HepG2 (cell line): ENCODE results near the gene PNKD. TPM values are rescaled to one million over a fixed set of nuclear protein-coding genes. Genes with fewer than 3 reads are reported as not detected.

Source experiments
- ATAC-seq: fragments of 200-7000 bp; cut with Tn5 transposase; 3 replicates; pipeline ENCODE4 v1.9.1; 2020; ENCODE audit warnings: mild to moderate bottlenecking, moderate library complexity
- BruUV-seq: library from RNA; stranded (reverse); fragments of 400-500 nt; replicated peaks from 2 replicates; lab custom pipeline; 2021; lab: Mats Ljungman, UMichigan
- CTCF ChIA-PET: fragments of 300-600 bp; formaldehyde crosslinking; extraction: SDS; loops from one replicate; lab custom pipeline; 2021; ENCODE audit warnings: low total read pairs, inconsistent platforms, low intra/inter-chr PET ratio; lab: Yijun Ruan, JAX
- POLR2A ChIA-PET: fragments of 350-600 bp; sonication (Branson Sonifier 250); formaldehyde crosslinking; loops from one replicate; lab custom pipeline; 2020; ENCODE audit warnings: antibody characterized with exemption, inconsistent platforms; lab: Yijun Ruan, JAX
- DNase-seq: peaks from one replicate; pipeline ENCODE4 v3.0.0-alpha.2; 2015; ENCODE audit warnings: low spot score
- FAIRE-seq: peaks from 3 replicates; lab custom pipeline; 2011; peaks lifted over from hg19 to GRCh38; lab: Jason Lieb, UNC
- H2AFZ ChIP-seq: one replicate; pipeline ENCODE4 v1.6.1; 2011; ENCODE audit warnings: low read length, inconsistent platforms
- H3K27ac ChIP-seq: fragments of 300-600 bp; 3 replicates; pipeline ENCODE4 v1.8.0; 2011; ENCODE audit warnings: mixed run types, mild to moderate bottlenecking, mixed read lengths, low read length, inconsistent platforms; ENCODE audit not compliant: insufficient read depth; ENCODE audit errors: extremely low read length
- H3K27me3 ChIP-seq, 2 experiments: fragments of 200-600 bp in 1 of 2; 2 replicates in 1 of 2; 3 replicates in 1 of 2; pipeline versions ENCODE4 v1.6.0 to v1.8.0; 2011; ENCODE audit warnings: low read length in 2 of 2, mild to moderate bottlenecking in 2 of 2, moderate library complexity in 2 of 2, inconsistent platforms in 1 of 2; ENCODE audit not compliant: insufficient read depth in 2 of 2, control insufficient read depth in 1 of 2
- H3K36me3 ChIP-seq, 2 experiments: fragments of 200-600 bp in 1 of 2; replicated peaks in 1 of 2; 2 replicates in 1 of 2; 3 replicates in 1 of 2; pipeline versions ENCODE4 v1.5.1 to v1.8.0; 2011; ENCODE audit warnings: low read length in 2 of 2, inconsistent platforms in 1 of 2; ENCODE audit not compliant: insufficient read depth in 2 of 2, control insufficient read depth in 1 of 2
- H3K4me1 ChIP-seq: 2 replicates; pipeline ENCODE4 v1.5.1; 2012; ENCODE audit warnings: low read length, inconsistent platforms; ENCODE audit not compliant: insufficient read depth
- H3K4me2 ChIP-seq: 2 replicates; pipeline ENCODE4 v1.6.0; 2011; ENCODE audit warnings: low read depth, low read length, inconsistent platforms
- H3K4me3 ChIP-seq, 3 experiments: fragments of 200-600 bp in 1 of 3; sonication (generic), shearing (Covaris generic) in 1 of 3; replicated peaks in 1 of 3; 2 replicates each; pipeline ENCODE4 v1.5.1; 2011 to 2016; ENCODE audit warnings: low read length in 3 of 3, inconsistent platforms in 2 of 3, low read depth in 2 of 3, mild to moderate bottlenecking in 2 of 3, control low read depth in 1 of 3, mixed read lengths in 1 of 3; ENCODE audit not compliant: insufficient read depth in 1 of 3
- H3K79me2 ChIP-seq: one replicate; pipeline ENCODE4 v1.6.1; 2011; ENCODE audit warnings: low read length, inconsistent platforms; ENCODE audit not compliant: insufficient read depth
- H3K9ac ChIP-seq: 2 replicates; pipeline ENCODE4 v1.6.0; 2011; ENCODE audit warnings: mild to moderate bottlenecking, low read depth, low read length, inconsistent platforms; ENCODE audit not compliant: insufficient read depth
- H3K9me3 ChIP-seq: 2 replicates; pipeline ENCODE4 v1.5.1; 2012; ENCODE audit warnings: mild to moderate bottlenecking, low read length
- H4K20me1 ChIP-seq: 2 replicates; pipeline ENCODE4 v1.6.0; 2011; ENCODE audit warnings: inconsistent platforms, mild to moderate bottlenecking, low read length, moderate library complexity; ENCODE audit not compliant: insufficient read depth
- MAFK ChIP-seq, 2 experiments: IDR thresholded peaks in 1 of 2; conservative IDR thresholded peaks in 1 of 2; 2 replicates each; pipeline ENCODE4 v1.6.1; 2011; ENCODE audit warnings: improper control_type of control experiment in 2 of 2, low read length in 2 of 2
- XRCC5 ChIP-seq: fragments of 200-400 bp; formaldehyde crosslinking; optimal IDR thresholded peaks from 2 replicates; pipeline ENCODE3; 2017; ENCODE audit warnings: mild to moderate bottlenecking, low read length
- ZBTB38 ChIP-seq: sonication (generic); formaldehyde crosslinking; IDR thresholded peaks from 2 replicates; pipeline ENCODE4 v1.5.1; 2020; ENCODE audit warnings: mild to moderate bottlenecking, missing genetic modification reagents
- ZNF12 ChIP-seq: sonication (generic); formaldehyde crosslinking; IDR thresholded peaks from 2 replicates; pipeline ENCODE4 v1.5.0; 2020; ENCODE audit warnings: missing genetic modification reagents
- WGBS: methylation state at CpG from one replicate; pipeline ENCODE4 v1.1.6; 2017; ENCODE audit warnings: low lambda C conversion rate; 5-methylcytosine and 5-hydroxymethylcytosine counted together
- in situ Hi-C: cut with HindIII; loops from 2 replicates; pipeline ENCODE4 v1.10.0; 2017; ENCODE audit warnings: low pct_unique_long_range_greater_than_20kb; ENCODE audit not compliant: extremely low pct_ligation_motif_present
- intact Hi-C: fragments of 100-400 bp; cut with micrococcal nuclease; formaldehyde crosslinking; loops from one replicate; pipeline ENCODE4 v1.10.0; 2022; ENCODE audit not compliant: unreplicated experiment
- polyA plus RNA-seq, 8 experiments: library from polyadenylated mRNA; depleted of rRNA in 3 of 8; stranded (reverse) in 7 of 8; unstranded in 1 of 8; fragments of >200 nt; fragmentation: Illumina TruSeq in 4 of 8; extraction: Trizol in 4 of 8; gene quantifications; 2 replicates each; pipeline versions ENCODE4 v1.2.1 to v1.2.3, GENCODE V29; 2011 to 2016; ENCODE audit warnings: low read depth in 4 of 8, missing spikeins in 1 of 8, mixed read lengths in 1 of 8; ENCODE audit not compliant: insufficient read depth in 1 of 8
- total RNA-seq, 5 experiments: library from RNA; depleted of rRNA; stranded (reverse); fragments of >200 nt; fragmentation: Illumina TruSeq; extraction: Trizol; gene quantifications; 2 replicates each; pipeline ENCODE4 v1.2.3, GENCODE V29; 2016; ENCODE audit warnings: low read depth in 1 of 5
- TF ChIP-seq, protein P1 (sequence below): sonication (generic); formaldehyde crosslinking; IDR thresholded peaks from 2 replicates; pipeline ENCODE4 v1.5.1; 2020; ENCODE audit warnings: mild to moderate bottlenecking, missing genetic modification reagents, moderate library complexity

The PNKD gene
- total and polyA plus RNA-seq, 2 of the 13 experiments (the other 11 are each of a cell fraction or from before 2014, with no cell fraction given), result 55.9 to 80.4 TPM

DNA sequence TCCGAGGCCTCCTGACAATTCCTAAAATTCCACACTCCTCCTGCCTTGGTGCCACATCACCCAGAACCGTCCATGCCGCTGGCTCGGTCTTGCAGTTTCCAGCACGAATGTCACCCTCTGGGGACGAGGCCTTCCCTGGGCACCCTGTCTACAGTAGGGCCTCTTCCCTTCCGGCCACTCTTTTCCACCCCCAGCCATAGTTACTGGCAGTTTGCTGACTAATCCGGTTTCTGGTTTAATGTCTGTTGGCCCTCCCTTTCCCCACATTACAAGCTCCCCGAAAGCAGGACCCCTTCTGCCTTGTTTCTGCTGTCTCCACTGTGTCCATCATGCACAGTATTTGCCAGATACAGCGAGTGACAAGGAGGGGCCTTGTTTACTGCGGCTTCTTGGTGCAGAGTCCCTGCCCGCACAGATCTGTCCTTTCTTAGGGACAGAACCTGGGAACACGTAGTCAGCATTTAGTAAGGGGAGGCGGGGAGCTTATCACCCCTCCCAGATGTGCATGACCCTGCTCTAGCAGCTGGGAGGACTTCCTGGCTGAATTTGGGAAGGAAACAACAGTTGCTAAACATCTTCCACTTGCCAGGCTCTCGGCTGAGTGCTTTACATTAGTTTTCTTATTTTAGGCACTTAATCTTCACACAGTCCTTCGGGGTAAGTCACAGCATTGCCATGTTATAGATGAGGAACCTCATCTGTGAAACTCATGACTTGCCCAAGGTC is 62.8 kb downstream of the PNKD start:
- H4K20me1 ChIP-seq, result no peaks in the 10 kb centered on the region
- no peak overlapping the region for H3K9ac ChIP-seq
- H3K79me2 ChIP-seq, result peaks cover 3% of the 10 kb centered on the region
- no peaks in the 10 kb centered on the region for H3K9me3 ChIP-seq
- ChIA-PET CTCF (no interaction called here), POLR2A (interaction anchor here (1.9 kb wide), 1 partner anchor 10 kb away, joined by 6 read pairs; no protein-coding TSS in a partner anchor)
- no peak overlapping the region for H3K4me2 ChIP-seq
- BruUV-seq, result no TSS peak
- no peak overlapping the region for H3K4me3 ChIP-seq
- WGBS, result 83% methylated on average over 16 of the region's 16 CpGs
- peak; percentile 23 for ATAC-seq
- H3K27ac ChIP-seq, result no peak overlapping the region
- H3K27me3 ChIP-seq, result no peaks in the 10 kb centered on the region
- peaks cover 34% of the 10 kb centered on the region for H3K4me1 ChIP-seq
- TF ChIP-seq, protein P1, sequence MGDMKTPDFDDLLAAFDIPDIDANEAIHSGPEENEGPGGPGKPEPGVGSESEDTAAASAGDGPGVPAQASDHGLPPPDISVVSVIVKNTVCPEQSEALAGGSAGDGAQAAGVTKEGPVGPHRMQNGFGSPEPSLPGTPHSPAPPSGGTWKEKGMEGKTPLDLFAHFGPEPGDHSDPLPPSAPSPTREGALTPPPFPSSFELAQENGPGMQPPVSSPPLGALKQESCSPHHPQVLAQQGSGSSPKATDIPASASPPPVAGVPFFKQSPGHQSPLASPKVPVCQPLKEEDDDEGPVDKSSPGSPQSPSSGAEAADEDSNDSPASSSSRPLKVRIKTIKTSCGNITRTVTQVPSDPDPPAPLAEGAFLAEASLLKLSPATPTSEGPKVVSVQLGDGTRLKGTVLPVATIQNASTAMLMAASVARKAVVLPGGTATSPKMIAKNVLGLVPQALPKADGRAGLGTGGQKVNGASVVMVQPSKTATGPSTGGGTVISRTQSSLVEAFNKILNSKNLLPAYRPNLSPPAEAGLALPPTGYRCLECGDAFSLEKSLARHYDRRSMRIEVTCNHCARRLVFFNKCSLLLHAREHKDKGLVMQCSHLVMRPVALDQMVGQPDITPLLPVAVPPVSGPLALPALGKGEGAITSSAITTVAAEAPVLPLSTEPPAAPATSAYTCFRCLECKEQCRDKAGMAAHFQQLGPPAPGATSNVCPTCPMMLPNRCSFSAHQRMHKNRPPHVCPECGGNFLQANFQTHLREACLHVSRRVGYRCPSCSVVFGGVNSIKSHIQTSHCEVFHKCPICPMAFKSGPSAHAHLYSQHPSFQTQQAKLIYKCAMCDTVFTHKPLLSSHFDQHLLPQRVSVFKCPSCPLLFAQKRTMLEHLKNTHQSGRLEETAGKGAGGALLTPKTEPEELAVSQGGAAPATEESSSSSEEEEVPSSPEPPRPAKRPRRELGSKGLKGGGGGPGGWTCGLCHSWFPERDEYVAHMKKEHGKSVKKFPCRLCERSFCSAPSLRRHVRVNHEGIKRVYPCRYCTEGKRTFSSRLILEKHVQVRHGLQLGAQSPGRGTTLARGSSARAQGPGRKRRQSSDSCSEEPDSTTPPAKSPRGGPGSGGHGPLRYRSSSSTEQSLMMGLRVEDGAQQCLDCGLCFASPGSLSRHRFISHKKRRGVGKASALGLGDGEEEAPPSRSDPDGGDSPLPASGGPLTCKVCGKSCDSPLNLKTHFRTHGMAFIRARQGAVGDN (CRISPR knock-in tag), result peak; percentile 37; the same call in 1 of the 2 replicates
- no peak for TF ChIP-seq ZNF12 (CRISPR knock-in tag)
- no peak for TF ChIP-seq XRCC5
- TF ChIP-seq ZBTB38 (CRISPR knock-in tag), result 0 out of 2 replicates have a peak, but pooled peaks have one; percentile 42
- peak; percentile 3 to 20; a peak in 1 of 4 replicates for TF ChIP-seq MAFK (conservative IDR thresholded peaks at IDR 0.05 in 1 of 2, IDR thresholded peaks at IDR 0.05 in 1 of 2; ENCODE audit: low read length in 2 of 2)
- intact Hi-C loops (no loop called here), in situ Hi-C loops (no loop called here)
- no peak for FAIRE-seq
- no peak overlapping the region for H2AFZ ChIP-seq
- DNase-seq, result no peak
- peaks cover 0 to 4% of the 10 kb centered on the region in 2 experiments; a peak in 1 of 5 replicates for H3K36me3 ChIP-seq
